ENCODE measurements around the gene TM4SF18. TPM values are rescaled to one million over a fixed set of nuclear protein-coding genes. Genes with fewer than 3 reads are reported as not detected.

TM4SF18 gene
- total RNA-seq, 2 experiments from 2014 or later: not detected

GRCh38 chr3:149305376-149305775 is 28.1 kb downstream of the TM4SF18 start:
- ATAC-seq (ENCODE audit: low read depth) (no peak), DNase-seq (no peak)
- H3K27ac Mint-ChIP-seq: no peak overlapping the region
- H3K4me3 Mint-ChIP-seq: no peak overlapping the region
- peaks cover 1% of the 10 kb centered on the region for H3K4me1 Mint-ChIP-seq
- peaks cover 32% of the 10 kb centered on the region for H3K27me3 Mint-ChIP-seq
- H3K9me3 Mint-ChIP-seq: peaks cover 1% of the 10 kb centered on the region
- POLR2A ChIA-PET: no interaction called here
- H3K36me3 Mint-ChIP-seq: no peaks in the 10 kb centered on the region

DNA sequence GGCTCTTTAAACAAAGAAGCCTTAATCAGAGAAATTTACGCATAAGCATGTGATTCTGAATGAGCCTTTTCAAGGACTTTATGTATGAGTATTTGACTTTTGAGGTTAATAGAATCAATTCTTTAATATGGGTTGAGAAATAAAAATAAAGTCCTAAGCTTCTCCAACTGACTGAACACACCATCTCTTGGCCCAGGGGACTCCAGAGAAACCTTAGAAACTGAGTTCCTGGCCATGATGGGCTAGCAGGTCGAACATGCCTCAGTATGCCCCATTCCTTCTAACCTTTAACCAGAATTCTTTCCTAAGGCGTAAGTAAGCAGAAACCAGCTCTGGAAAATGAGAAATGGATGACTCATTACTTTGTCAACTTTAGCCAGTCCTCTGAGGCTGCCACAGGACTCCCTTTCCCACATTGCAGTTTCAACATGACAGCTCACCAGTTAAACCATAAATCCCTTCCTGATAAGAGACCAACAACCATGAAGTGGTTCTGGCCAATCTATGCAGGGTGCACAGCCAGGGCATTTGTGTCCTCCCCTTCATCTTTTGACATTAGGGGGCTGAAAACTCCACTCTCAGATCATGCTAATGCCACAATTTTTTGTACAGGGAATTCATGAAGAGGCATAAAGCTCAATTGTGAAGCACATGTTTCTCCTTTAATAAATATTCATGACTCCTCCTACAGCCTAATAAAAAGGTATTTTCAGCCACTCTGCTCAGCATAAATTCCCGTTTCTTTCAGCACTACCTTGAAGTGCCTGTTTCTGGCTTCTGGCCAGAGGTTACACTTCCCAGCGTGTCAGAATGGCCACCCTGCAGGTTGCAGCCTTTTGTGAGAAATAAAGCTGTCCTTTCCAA is 33.3 kb downstream of the TM4SF18 start:
- Mint-ChIP-seq H3K27ac (no peak overlapping the region), H3K27me3 (peaks cover 36% of the 10 kb centered on the region), H3K4me1 (peaks cover 1% of the 10 kb centered on the region), H3K36me3 (no peaks in the 10 kb centered on the region), H3K4me3 (no peak overlapping the region), H3K9me3 (no peaks in the 10 kb centered on the region)
- POLR2A ChIA-PET: no interaction called here
- no peak for DNase-seq
- ATAC-seq (ENCODE audit: low read depth): no peak

DNA sequence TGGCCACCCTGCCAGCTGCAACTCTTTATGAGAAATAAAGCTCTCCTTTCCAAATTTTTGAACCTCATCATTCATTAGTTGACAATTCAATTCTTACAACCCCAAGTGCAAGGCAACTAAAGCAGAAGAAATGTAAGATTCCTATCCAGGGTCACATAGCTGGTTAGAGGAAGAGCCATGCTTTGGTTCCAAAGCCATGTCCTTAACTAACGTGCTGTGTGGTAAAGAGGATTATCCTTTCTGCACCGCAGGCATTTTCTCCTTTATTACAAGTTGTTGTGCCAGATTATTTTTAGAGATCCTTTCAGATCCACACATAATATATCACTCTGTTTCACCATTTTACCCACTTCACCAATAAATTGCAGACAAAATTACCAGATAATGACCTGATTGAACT is 36.5 kb downstream of the TM4SF18 start:
- H3K9me3 Mint-ChIP-seq: no peaks in the 10 kb centered on the region
- POLR2A ChIA-PET: no interaction called here
- H3K4me1 Mint-ChIP-seq: peaks cover 1% of the 10 kb centered on the region
- ATAC-seq (ENCODE audit: low read depth) (no peak), DNase-seq (no peak)
- H3K27ac Mint-ChIP-seq: no peak overlapping the region
- no peaks in the 10 kb centered on the region for H3K36me3 Mint-ChIP-seq
- H3K27me3 Mint-ChIP-seq: peaks cover 17% of the 10 kb centered on the region
- H3K4me3 Mint-ChIP-seq: no peak overlapping the region

DNA sequence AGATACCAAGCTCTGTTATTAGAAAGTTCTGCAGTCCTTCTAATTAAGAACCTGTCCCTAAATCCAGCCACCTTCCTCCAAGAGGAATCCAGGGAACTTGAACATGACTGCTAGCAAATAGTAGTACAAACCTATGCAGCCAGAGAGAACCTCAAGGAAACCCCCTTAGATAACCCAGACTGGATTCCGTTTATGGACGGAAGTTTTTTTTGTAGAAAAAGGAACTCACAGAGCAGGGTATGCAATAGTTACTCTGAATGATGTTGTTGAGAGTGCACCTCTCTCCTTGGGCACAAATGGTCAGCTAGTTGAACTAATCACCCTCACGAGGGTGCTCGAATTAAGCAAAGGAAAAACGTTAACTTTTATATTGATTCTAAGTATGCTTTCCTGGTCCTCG is 40.8 kb downstream of the TM4SF18 start:
- Mint-ChIP-seq H3K27me3 (peaks cover 5% of the 10 kb centered on the region), H3K4me3 (no peak overlapping the region), H3K9me3 (no peaks in the 10 kb centered on the region), H3K27ac (no peak overlapping the region), H3K36me3 (no peaks in the 10 kb centered on the region), H3K4me1 (no peaks in the 10 kb centered on the region)
- no peak for ATAC-seq (ENCODE audit: low read depth)
- DNase-seq: no peak
- POLR2A ChIA-PET: no interaction called here

DNA sequence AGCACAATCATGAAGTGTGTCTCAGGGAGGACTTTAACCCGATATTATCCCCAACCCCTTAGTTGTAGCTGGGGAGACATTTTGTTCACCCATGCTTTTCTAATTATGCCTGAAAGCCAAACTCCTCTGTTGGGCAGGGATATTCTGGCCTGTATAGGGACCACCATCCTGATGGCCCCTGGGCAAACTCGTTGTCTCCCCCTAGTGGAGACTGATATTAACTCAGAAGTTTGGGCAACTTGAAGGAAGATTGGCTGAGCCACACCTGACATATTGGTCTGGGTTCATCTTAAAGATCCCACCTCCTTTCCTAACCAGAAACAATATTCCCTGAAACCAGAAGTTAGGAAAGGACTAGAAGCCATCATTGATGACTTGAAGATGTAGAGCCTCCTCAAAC is 42.3 kb downstream of the TM4SF18 start:
- no peaks in the 10 kb centered on the region for H3K36me3 Mint-ChIP-seq
- H3K27ac Mint-ChIP-seq: no peak overlapping the region
- ATAC-seq (ENCODE audit: low read depth) (no peak), DNase-seq (no peak)
- H3K4me3 Mint-ChIP-seq: no peak overlapping the region
- POLR2A ChIA-PET: no interaction called here
- no peaks in the 10 kb centered on the region for H3K4me1 Mint-ChIP-seq
- H3K27me3 Mint-ChIP-seq: no peaks in the 10 kb centered on the region
- H3K9me3 Mint-ChIP-seq: no peaks in the 10 kb centered on the region

DNA sequence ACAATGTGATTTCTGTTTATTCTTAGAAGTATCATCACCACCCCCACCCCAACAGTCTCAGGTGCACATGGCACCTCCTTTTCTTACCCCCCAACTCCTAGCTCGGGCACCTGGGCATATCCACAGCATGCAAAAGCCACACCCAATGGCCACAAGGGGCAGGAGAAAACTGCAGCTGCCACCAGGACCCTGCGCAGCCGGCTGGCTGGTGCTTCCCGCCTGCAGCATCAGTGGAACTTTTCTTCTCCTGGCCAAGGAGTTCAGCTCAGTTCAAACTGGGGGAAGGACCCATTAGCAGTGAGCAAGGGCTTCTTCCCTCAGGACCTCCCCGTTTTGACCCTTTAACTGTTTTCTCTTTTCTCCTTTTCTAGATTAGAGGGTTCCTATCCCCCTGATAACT is 44.8 kb downstream of the TM4SF18 start:
- ATAC-seq (ENCODE audit: low read depth) (no peak), DNase-seq (no peak)
- H3K27ac Mint-ChIP-seq: no peak overlapping the region
- H3K36me3 Mint-ChIP-seq: no peaks in the 10 kb centered on the region
- POLR2A ChIA-PET: no interaction called here
- no peak overlapping the region for H3K4me3 Mint-ChIP-seq
- no peaks in the 10 kb centered on the region for H3K4me1 Mint-ChIP-seq
- H3K9me3 Mint-ChIP-seq: no peaks in the 10 kb centered on the region
- H3K27me3 Mint-ChIP-seq: no peaks in the 10 kb centered on the region

GRCh38 chr3:149284034-149284433 is 49.4 kb downstream of the TM4SF18 start:
- no peaks in the 10 kb centered on the region for H3K9me3 Mint-ChIP-seq
- H3K27ac Mint-ChIP-seq: no peak overlapping the region
- ATAC-seq (ENCODE audit: low read depth): no peak
- DNase-seq: no peak
- POLR2A ChIA-PET: no interaction called here
- no peaks in the 10 kb centered on the region for H3K4me1 Mint-ChIP-seq
- H3K36me3 Mint-ChIP-seq: no peaks in the 10 kb centered on the region
- H3K4me3 Mint-ChIP-seq: no peak overlapping the region
- no peaks in the 10 kb centered on the region for H3K27me3 Mint-ChIP-seq

- DNase-seq: no peak
- Mint-ChIP-seq H3K27me3 (no peaks in the 10 kb centered on the region), H3K27ac (no peak overlapping the region), H3K9me3 (no peaks in the 10 kb centered on the region), H3K4me1 (no peaks in the 10 kb centered on the region), H3K4me3 (no peak overlapping the region), H3K36me3 (no peaks in the 10 kb centered on the region)
- POLR2A ChIA-PET: no interaction called here
- no peak for ATAC-seq (ENCODE audit: low read depth)
These were observed 50.0 kb downstream of the TM4SF18 start for GRCh38 chr3:149283401-149283800.

- H3K4me3 Mint-ChIP-seq: no peak overlapping the region
- H3K27ac Mint-ChIP-seq: no peak overlapping the region
- DNase-seq: no peak
- peaks cover under 1% of the 10 kb centered on the region for H3K4me1 Mint-ChIP-seq
- H3K27me3 Mint-ChIP-seq: no peaks in the 10 kb centered on the region
- H3K36me3 Mint-ChIP-seq: no peaks in the 10 kb centered on the region
- POLR2A ChIA-PET: no interaction called here
- ATAC-seq (ENCODE audit: low read depth): no peak
- H3K9me3 Mint-ChIP-seq: no peaks in the 10 kb centered on the region
These were observed 50.6 kb downstream of the TM4SF18 start for GRCh38 chr3:149282836-149283235.

GRCh38 chr3:149282322-149282721 is 51.1 kb downstream of the TM4SF18 start:
- Mint-ChIP-seq H3K36me3 (no peaks in the 10 kb centered on the region), H3K4me1 (peaks cover 5% of the 10 kb centered on the region), H3K27me3 (no peaks in the 10 kb centered on the region), H3K27ac (no peak overlapping the region), H3K9me3 (no peaks in the 10 kb centered on the region), H3K4me3 (no peak overlapping the region)
- ATAC-seq (ENCODE audit: low read depth) (no peak), DNase-seq (no peak)
- POLR2A ChIA-PET: no interaction called here

GRCh38 chr3:149280671-149281349 is 52.6 kb downstream of the TM4SF18 start:
- POLR2A ChIA-PET: no interaction called here
- ATAC-seq (ENCODE audit: low read depth) (no peak), DNase-seq (no peak)
- H3K27me3 Mint-ChIP-seq: no peaks in the 10 kb centered on the region
- H3K4me1 Mint-ChIP-seq: peaks cover 9% of the 10 kb centered on the region
- no peak overlapping the region for H3K4me3 Mint-ChIP-seq
- no peaks in the 10 kb centered on the region for H3K9me3 Mint-ChIP-seq
- H3K27ac Mint-ChIP-seq: no peak overlapping the region
- no peaks in the 10 kb centered on the region for H3K36me3 Mint-ChIP-seq

DNA sequence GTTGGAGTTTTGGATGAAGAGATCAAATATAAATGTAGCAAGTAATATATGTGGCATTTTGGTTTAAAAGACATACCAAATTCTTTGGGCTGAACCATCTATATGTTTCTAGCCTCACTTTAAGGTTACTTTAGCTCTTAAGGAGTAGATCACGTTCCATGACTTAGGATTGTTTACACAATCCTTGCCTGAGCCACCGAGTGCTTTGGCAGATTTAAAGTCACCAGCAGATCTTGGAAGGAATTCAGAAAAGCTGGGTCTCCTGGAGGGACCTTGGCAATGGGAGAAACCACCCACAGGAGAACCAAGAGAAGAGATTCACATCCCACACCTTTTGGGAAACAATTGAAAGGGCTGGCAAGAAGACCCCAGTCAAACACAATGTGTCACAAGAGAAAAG is 54.5 kb downstream of the TM4SF18 start:
- no peaks in the 10 kb centered on the region for H3K9me3 Mint-ChIP-seq
- no peak overlapping the region for H3K4me3 Mint-ChIP-seq
- ATAC-seq (ENCODE audit: low read depth) (no peak), DNase-seq (no peak)
- H3K4me1 Mint-ChIP-seq: peaks cover 11% of the 10 kb centered on the region
- no peaks in the 10 kb centered on the region for H3K36me3 Mint-ChIP-seq
- no peak overlapping the region for H3K27ac Mint-ChIP-seq
- peaks cover 7% of the 10 kb centered on the region for H3K27me3 Mint-ChIP-seq
- POLR2A ChIA-PET: interaction anchor here (0.5 kb wide), 1 partner anchor 108 kb away, joined by 8 read pairs; no protein-coding TSS in a partner anchor

DNA sequence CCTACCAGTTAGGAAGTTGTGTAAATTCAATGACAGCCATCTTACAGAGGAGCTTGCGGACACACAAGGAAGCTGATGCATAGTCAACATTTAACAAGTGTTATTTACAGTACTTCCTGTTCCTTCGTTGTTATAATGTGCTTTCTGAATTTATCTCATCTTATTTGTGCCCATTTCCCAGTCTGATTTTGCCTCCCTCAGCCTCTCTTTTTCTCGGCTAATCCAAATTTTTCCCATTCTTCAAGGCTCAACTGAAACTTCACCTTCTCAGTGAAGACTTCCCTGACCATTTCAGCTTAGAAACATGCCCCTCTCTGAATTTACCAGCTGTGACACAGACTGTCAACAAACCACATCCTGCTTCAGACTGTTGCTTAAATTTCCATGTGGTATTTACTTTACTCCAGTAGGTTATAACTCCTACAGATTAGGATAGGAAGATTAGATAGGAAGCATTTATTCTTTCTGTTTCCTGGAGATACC is 56.1 kb downstream of the TM4SF18 start:
- Mint-ChIP-seq H3K27ac (peak overlapping the region; percentile 93), H3K9me3 (no peaks in the 10 kb centered on the region), H3K4me1 (peaks cover 11% of the 10 kb centered on the region), H3K36me3 (no peaks in the 10 kb centered on the region), H3K27me3 (peaks cover 7% of the 10 kb centered on the region), H3K4me3 (peak overlapping the region; percentile 82)
- DNase-seq: no peak
- peak; percentile 81 for ATAC-seq (ENCODE audit: low read depth)
- POLR2A ChIA-PET: interaction anchor here (0.7 to 1.2 kb wide), 2 partner anchors 148 to 286 kb away, joined by 4 to 7 read pairs; partner anchors contain the start of gene HPS3

DNA sequence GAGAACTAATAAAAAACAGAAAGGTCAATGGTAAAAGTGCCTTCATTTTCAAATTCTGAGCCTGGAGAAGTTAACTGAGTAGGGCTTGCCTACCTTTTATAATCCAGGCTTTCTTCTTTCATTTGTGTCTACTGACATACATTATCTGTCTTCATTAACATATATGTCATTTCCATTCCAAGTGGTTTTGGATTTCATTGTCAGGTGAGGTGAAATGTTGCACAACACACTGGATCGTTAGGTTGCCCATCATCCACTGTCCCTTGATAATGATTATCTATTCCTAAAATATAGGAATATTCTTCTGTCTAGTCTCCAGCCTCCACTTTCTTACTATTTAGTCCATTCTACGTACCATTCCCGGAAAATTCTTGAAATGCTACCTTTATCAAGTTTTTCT is 56.8 kb downstream of the TM4SF18 start:
- peaks cover 7% of the 10 kb centered on the region for H3K27me3 Mint-ChIP-seq

More for the DNA sequence above, 56.8 kb downstream of the TM4SF18 start:
- ATAC-seq (ENCODE audit: low read depth): no peak
- POLR2A ChIA-PET: interaction anchor here (1.2 kb wide), 1 partner anchor 147 kb away, joined by 7 read pairs; the partner anchor contains the start of gene HPS3
- H3K4me1 Mint-ChIP-seq: peaks cover 11% of the 10 kb centered on the region
- H3K36me3 Mint-ChIP-seq: no peaks in the 10 kb centered on the region
- H3K9me3 Mint-ChIP-seq: no peaks in the 10 kb centered on the region
- no peak overlapping the region for H3K27ac Mint-ChIP-seq
- DNase-seq: no peak
- no peak overlapping the region for H3K4me3 Mint-ChIP-seq
